Measurements from ENCODE around the gene MEF2D. TPM values are rescaled to one million over a fixed set of nuclear protein-coding genes. Genes with fewer than 3 reads are reported as not detected.

MEF2D gene
- total RNA-seq, 2 experiments from 2014 or later: 30.8 to 31.8 TPM

- POLR2A ChIA-PET: no interaction called here
Measured at GRCh38 chr1:156495401-156496140, 5.0 kb downstream of the MEF2D start.

GRCh38 chr1:156494309-156494895 lies 6.2 kb downstream of the MEF2D start:
- POLR2A ChIA-PET: no interaction called here
- CTCF ChIA-PET: interaction anchor here (17.9 kb wide), 1 partner anchor 9 kb away, joined by 302 read pairs; no protein-coding TSS in a partner anchor

More at GRCh38 chr1:156495401-156496140, 5.0 kb downstream of the MEF2D start:
- CTCF ChIA-PET: interaction anchor here (0.6 to 17.9 kb wide), 5 partner anchors 9 to 390 kb away, joined by 3 to 302 read pairs (median 5); no protein-coding TSS in a partner anchor

DNA sequence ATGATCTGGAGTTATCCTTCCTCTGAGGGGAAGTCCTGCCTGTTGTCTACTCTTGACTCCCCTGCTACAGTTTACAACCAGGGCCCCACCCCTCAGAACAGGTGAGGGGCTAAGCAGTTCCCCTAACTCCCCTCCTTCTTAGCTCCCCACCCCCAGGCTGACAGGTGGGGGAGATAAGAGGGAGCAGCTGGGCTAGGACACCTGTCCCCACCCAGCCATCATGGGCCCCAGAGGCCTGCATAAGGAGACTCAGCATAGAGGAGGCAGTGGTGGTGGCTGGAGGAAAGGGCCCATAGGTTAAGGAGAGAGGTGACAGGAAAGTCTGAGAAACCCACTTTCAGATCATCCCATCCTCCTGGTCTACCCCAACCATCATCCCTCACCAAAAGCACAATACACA lies 6.8 kb downstream of the MEF2D start:
- POLR2A ChIA-PET: no interaction called here
- CTCF ChIA-PET: interaction anchor here (17.1 to 17.9 kb wide), 2 partner anchors 7 to 8 kb away, joined by 302 read pairs; partner anchors contain the start of gene MEF2D

GRCh38 chr1:156493154-156493631 lies 7.4 kb downstream of the MEF2D start:
- ChIA-PET POLR2A (interaction anchor here (0.6 kb wide), 1 partner anchor 237 kb away, joined by 5 read pairs; no protein-coding TSS in a partner anchor), CTCF (interaction anchor here (17.1 to 17.9 kb wide), 2 partner anchors 7 to 8 kb away, joined by 302 read pairs; partner anchors contain the start of gene MEF2D)

DNA sequence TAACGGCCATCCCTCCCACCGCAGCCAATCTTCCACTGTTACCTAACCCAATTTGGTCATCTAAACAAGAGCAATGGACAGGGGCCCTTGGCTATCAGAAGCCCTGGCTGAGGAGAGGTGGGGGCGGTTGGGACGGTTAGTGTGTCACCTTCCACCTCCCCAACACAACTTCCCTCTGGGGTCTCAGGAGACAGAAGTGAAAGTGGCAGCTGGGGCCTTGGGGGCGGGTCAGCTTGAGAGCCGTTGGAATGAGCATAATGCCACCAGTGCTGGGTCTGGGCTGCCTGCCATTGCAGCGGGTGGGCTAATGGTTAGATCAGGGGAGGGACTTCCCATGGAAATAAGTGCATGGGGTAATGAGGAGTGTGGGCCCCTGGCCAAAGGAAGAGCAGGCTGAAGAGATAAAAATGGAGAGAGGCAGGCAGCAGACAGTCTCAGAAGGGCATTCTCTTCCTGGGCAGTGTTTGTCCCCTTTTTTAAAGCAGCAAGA lies 7.9 kb downstream of the MEF2D start:
- POLR2A ChIA-PET: interaction anchor here (0.6 kb wide), 1 partner anchor 238 kb away, joined by 5 read pairs; no protein-coding TSS in a partner anchor
- CTCF ChIA-PET: interaction anchor here (0.6 to 17.9 kb wide), 3 partner anchors 7 to 107 kb away, joined by 3 to 302 read pairs (median 302); partner anchors contain the start of gene MEF2D

- ChIA-PET POLR2A (interaction anchor here (0.5 to 4.3 kb wide), 2 partner anchors 9 to 112 kb away, joined by 3 to 54 read pairs; partner anchors contain the start of gene MEF2D), CTCF (interaction anchor here (0.6 to 17.9 kb wide), 3 partner anchors 7 to 106 kb away, joined by 3 to 302 read pairs (median 302); partner anchors contain the start of gene MEF2D)
Measured at GRCh38 chr1:156492013-156492590, 8.5 kb downstream of the MEF2D start.

DNA sequence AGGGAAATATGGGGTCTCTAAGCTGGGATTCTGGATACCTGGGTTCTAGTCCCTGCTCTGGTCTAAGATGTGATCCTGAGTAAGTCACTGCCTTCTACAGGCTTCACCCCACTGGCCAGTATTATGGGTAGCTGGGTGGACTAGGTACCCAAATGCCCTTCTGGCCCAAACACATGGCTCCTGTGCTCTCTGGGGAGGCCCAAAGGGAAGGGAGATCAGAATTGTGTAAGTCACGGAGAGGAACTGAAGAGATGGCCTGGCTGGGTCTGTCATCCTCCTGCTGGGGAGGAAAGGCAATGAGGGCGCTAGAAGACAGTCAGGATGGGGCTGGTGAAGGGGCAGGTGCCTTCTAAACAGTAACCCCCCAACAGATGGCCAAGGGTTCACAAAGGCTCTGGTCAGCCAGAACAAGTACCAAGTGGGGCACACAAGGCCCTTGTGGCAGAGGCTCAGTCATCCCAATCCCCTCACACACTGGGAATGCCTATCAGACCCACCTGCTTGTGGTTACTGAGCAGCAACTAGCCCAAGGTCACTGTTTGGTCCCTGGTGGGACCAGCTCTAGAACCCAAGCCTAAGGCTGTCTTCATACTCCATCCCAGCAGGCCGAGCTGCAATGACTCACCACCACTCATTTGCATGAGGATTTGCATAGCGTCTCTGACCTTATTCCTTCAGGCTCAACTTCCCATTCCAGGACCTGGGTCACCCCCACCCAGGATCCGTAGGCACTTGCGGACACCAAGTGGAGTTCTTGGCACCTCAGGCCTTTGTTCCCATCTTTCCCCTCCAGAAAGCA lies 9.2 kb downstream of the MEF2D start:
- POLR2A ChIA-PET: interaction anchor here (0.5 to 4.3 kb wide), 4 partner anchors 9 to 113 kb away, joined by 3 to 54 read pairs (median 10); partner anchors contain the start of gene MEF2D
- CTCF ChIA-PET: interaction anchor here (2.9 to 17.9 kb wide), 3 partner anchors 6 to 10 kb away, joined by 19 to 302 read pairs (median 302); partner anchors contain the start of gene MEF2D

DNA sequence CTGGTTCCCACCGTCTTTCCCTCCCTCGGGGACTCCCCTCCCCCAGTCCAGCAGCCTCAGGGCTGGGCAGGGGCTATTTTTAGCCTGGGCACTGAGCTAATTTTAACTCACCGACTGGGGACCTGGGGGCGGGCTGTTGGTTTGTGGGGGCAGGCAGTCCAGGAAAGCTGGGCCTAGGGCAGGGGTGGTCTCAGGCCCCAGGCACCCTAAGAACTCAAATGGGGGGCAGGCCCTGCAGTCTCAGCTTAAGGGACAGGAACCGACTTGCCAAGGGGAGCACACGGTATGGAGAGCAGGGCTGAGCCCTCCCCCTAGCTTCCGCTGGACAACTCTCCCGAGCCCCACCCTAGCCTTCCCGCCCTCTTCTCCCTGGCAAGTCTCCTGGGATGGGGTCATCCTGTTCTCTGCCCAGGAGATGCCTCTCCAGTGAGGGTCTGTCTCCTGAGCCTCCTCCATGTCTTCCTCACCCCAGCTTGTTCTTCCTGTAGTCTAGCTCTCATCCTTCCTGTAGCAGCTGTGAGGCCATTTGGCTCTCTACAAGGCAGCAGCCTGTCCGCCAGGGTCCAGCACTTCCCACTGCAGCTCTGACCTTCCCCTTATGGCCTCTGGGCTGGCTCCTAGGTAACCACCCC lies 10.1 kb downstream of the MEF2D start:
- ChIA-PET CTCF (interaction anchor here (1.1 to 17.1 kb wide), 3 partner anchors 10 to 45 kb away, joined by 4 to 302 read pairs (median 19); partner anchors contain the start of gene MEF2D), POLR2A (interaction anchor here (0.6 to 4.3 kb wide), 5 partner anchors 8 to 18 kb away, joined by 3 to 54 read pairs (median 4); partner anchors contain the start of gene MEF2D)

- CTCF ChIA-PET: interaction anchor here (1.1 to 17.1 kb wide), 3 partner anchors 9 to 44 kb away, joined by 4 to 302 read pairs (median 19); partner anchors contain the start of gene MEF2D
- POLR2A ChIA-PET: interaction anchor here (0.6 to 4.3 kb wide), 4 partner anchors 9 to 18 kb away, joined by 3 to 54 read pairs (median 10); partner anchors contain the start of gene MEF2D
Measured at GRCh38 chr1:156489935-156490293, 10.7 kb downstream of the MEF2D start.

GRCh38 chr1:156489166-156489934 lies 11.2 kb downstream of the MEF2D start:
- CTCF ChIA-PET: interaction anchor here (1.3 to 17.1 kb wide), 4 partner anchors 8 to 103 kb away, joined by 3 to 302 read pairs (median 12); partner anchors contain the start of genes MEF2D and NAXE
- POLR2A ChIA-PET: interaction anchor here (0.6 to 4.3 kb wide), 9 partner anchors 9 to 103 kb away, joined by 3 to 54 read pairs (median 4); partner anchors contain the start of gene MEF2D

GRCh38 chr1:156488566-156489165 lies 11.9 kb downstream of the MEF2D start:
- POLR2A ChIA-PET: interaction anchor here (0.6 to 4.3 kb wide), 6 partner anchors 8 to 104 kb away, joined by 3 to 54 read pairs (median 4); partner anchors contain the start of gene MEF2D
- CTCF ChIA-PET: interaction anchor here (1.3 to 17.1 kb wide), 4 partner anchors 8 to 103 kb away, joined by 3 to 302 read pairs (median 12); partner anchors contain the start of genes MEF2D and NAXE

DNA sequence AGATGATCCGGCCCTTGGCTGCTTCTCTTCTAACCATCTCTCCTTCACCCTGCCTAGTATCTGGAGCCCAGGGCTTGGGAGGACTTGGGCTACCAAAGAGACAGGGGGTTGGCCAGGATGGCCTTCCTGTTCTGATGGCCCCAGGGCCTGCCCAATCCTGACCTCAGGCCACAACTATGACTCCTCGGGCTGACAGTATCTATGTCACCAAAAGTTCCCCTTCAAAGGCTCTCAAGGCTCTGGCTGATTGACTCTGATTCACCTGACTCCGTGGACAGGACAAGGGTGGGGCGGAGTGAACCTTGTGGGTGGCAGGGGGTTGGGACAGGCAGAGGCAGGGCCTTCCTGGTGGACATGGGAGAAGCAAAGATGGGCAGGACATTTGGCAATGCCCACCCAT lies 12.7 kb downstream of the MEF2D start:
- CTCF ChIA-PET: interaction anchor here (1.3 to 17.1 kb wide), 3 partner anchors 13 to 104 kb away, joined by 3 to 302 read pairs (median 5); partner anchors contain the start of genes MEF2D and NAXE
- POLR2A ChIA-PET: interaction anchor here (1.1 to 4.3 kb wide), 4 partner anchors 11 to 104 kb away, joined by 3 to 54 read pairs (median 8); partner anchors contain the start of gene MEF2D

- CTCF ChIA-PET: interaction anchor here (2.8 to 17.1 kb wide), 2 partner anchors 14 to 122 kb away, joined by 12 to 302 read pairs; partner anchors contain the start of gene MEF2D
- POLR2A ChIA-PET: interaction anchor here (1.0 to 2.6 kb wide), 3 partner anchors 12 to 18 kb away, joined by 3 to 14 read pairs (median 5); partner anchors contain the start of gene MEF2D
Measured at GRCh38 chr1:156486421-156487344, 13.9 kb downstream of the MEF2D start.

- CTCF ChIA-PET: interaction anchor here (2.8 to 17.1 kb wide), 2 partner anchors 14 to 122 kb away, joined by 12 to 302 read pairs; partner anchors contain the start of gene MEF2D
- POLR2A ChIA-PET: interaction anchor here (1.0 to 2.6 kb wide), 3 partner anchors 12 to 19 kb away, joined by 3 to 14 read pairs (median 5); partner anchors contain the start of gene MEF2D
Measured at GRCh38 chr1:156485984-156486383, 14.6 kb downstream of the MEF2D start.
